PC-9 (cell line): ENCODE results near the gene HLA-C. TPM values are rescaled to one million over a fixed set of nuclear protein-coding genes. Genes with fewer than 3 reads are reported as not detected.
"Not testable (repeated sequence)": the region's sequence is repeated elsewhere in the genome, so short reads cannot be mapped to it uniquely, and the experiment has no call there.

Experiments
- BruUV-seq: library from RNA; stranded (reverse); fragments of 400-500 nt; replicated peaks from 2 replicates; lab custom pipeline; 2021; lab: Mats Ljungman, UMichigan
- CTCF ChIA-PET: fragments of 300-600 bp; sonication (Branson Sonifier 250); formaldehyde crosslinking; loops from one replicate; lab custom pipeline; 2022; ENCODE audit warnings: antibody characterized with exemption; lab: Charles Lee
- POLR2A ChIA-PET: fragments of 300-600 bp; sonication (Branson Sonifier 250); formaldehyde crosslinking; loops from one replicate; lab custom pipeline; 2022; ENCODE audit warnings: antibody characterized with exemption; ENCODE audit not compliant: unreplicated experiment; lab: Charles Lee
- DNase-seq, 2 experiments: peaks; one replicate each; pipeline versions ENCODE4 v3.0.0 to v3.0.0-alpha.2; 2015 to 2022; ENCODE audit warnings: mixed read lengths in 1 of 2
- H2AFZ ChIP-seq: fragments of 200-600 bp; sonication (generic); 2 replicates; pipeline ENCODE4 v1.8.1; 2017; ENCODE audit warnings: antibody characterized with exemption
- H3F3A ChIP-seq: fragments of 200-600 bp; sonication (generic); 2 replicates; pipeline ENCODE4 v1.8.1; 2017; ENCODE audit warnings: antibody characterized with exemption, mild to moderate bottlenecking, low read depth; ENCODE audit not compliant: insufficient read depth
- H3K27ac ChIP-seq: fragments of 200-600 bp; sonication (generic); 2 replicates; pipeline ENCODE4 v1.6.1; 2016; ENCODE audit warnings: mixed run types
- H3K27me3 ChIP-seq: fragments of 200-600 bp; sonication (generic); 2 replicates; pipeline ENCODE4 v1.6.1; 2016; ENCODE audit warnings: low read depth, mixed run types; ENCODE audit not compliant: insufficient read depth
- H3K36me3 ChIP-seq: fragments of 200-600 bp; sonication (generic); 2 replicates; pipeline ENCODE4 v1.6.1; 2016; ENCODE audit warnings: low read depth, mixed run types
- H3K4me1 ChIP-seq: fragments of 200-600 bp; sonication (generic); replicated peaks from 2 replicates; pipeline ENCODE4 v1.6.1; 2016; ENCODE audit warnings: mixed run types; ENCODE audit not compliant: insufficient read depth
- H3K4me2 ChIP-seq: fragments of 200-600 bp; sonication (generic); 2 replicates; pipeline ENCODE4 v1.6.1; 2017; ENCODE audit warnings: mixed run types
- H3K4me3 ChIP-seq: fragments of 200-600 bp; sonication (generic); 2 replicates; pipeline ENCODE4 v1.6.1; 2016; ENCODE audit warnings: mixed run types
- H3K79me2 ChIP-seq: fragments of 200-600 bp; sonication (generic); 2 replicates; pipeline ENCODE4 v1.6.1; 2017; ENCODE audit warnings: low read depth, mixed run types
- H3K9me2 ChIP-seq: fragments of 200-600 bp; sonication (generic); 2 replicates; pipeline ENCODE4 v1.8.1; 2017; ENCODE audit warnings: mild to moderate bottlenecking; ENCODE audit not compliant: insufficient read depth
- H3K9me3 ChIP-seq: fragments of 200-600 bp; sonication (generic); 2 replicates; pipeline ENCODE4 v1.8.1; 2016; ENCODE audit warnings: low read depth; ENCODE audit not compliant: insufficient read depth
- H4K20me1 ChIP-seq: fragments of 200-600 bp; sonication (generic); 2 replicates; pipeline ENCODE4 v1.8.1; 2017; ENCODE audit not compliant: insufficient read depth
- CTCF ChIP-seq: fragments of 200-600 bp; sonication (generic); conservative IDR thresholded peaks from 2 replicates; pipeline ENCODE4 v1.6.1; 2017; ENCODE audit warnings: mixed run types, antibody characterized with exemption, mild to moderate bottlenecking, moderate library complexity
- EZH2 ChIP-seq: fragments of 200-600 bp; sonication (generic); IDR thresholded peaks from 2 replicates; pipeline ENCODE4 v1.8.0; 2017; ENCODE audit warnings: antibody characterized with exemption, low read depth
- intact Hi-C: fragments of 100-400 bp; cut with micrococcal nuclease; formaldehyde crosslinking; loops from one replicate; pipeline ENCODE4 v1.10.0; 2022; ENCODE audit not compliant: unreplicated experiment
- total RNA-seq: library from RNA; stranded (reverse); gene quantifications from 2 replicates; pipeline ENCODE4 v1.2.3, GENCODE V29; 2021

The HLA-C gene
- total RNA-seq, 1 experiment from 2014 or later, result 305 TPM

GRCh38 chr6:31239854-31240253 lies 32.0 kb downstream of the HLA-C start:
- ChIA-PET POLR2A (no interaction called here), CTCF (no interaction called here)
- no peaks in the 10 kb centered on the region for H3K9me2 ChIP-seq
- DNase-seq, result no peak
- no peaks in the 10 kb centered on the region for H3K9me3 ChIP-seq
- no peak overlapping the region for H3K4me3 ChIP-seq
- H3K27ac ChIP-seq, result no peak overlapping the region
- H3K36me3 ChIP-seq, result no peaks in the 10 kb centered on the region
- no peak overlapping the region for H2AFZ ChIP-seq
- no peaks in the 10 kb centered on the region for H3K79me2 ChIP-seq
- no peaks in the 10 kb centered on the region for H3K4me1 ChIP-seq
- no peak for TF ChIP-seq CTCF
- TF ChIP-seq EZH2, result no peak
- intact Hi-C loops, result no loop called here
- no peaks in the 10 kb centered on the region for H4K20me1 ChIP-seq
- H3K4me2 ChIP-seq, result no peak overlapping the region
- H3F3A ChIP-seq, result no peaks in the 10 kb centered on the region
- no peaks in the 10 kb centered on the region for H3K27me3 ChIP-seq
- BruUV-seq, result no TSS peak

- H3K4me3 ChIP-seq, H4K20me1 ChIP-seq, H3K79me2 ChIP-seq, H2AFZ ChIP-seq, H3K4me1 ChIP-seq, intact Hi-C loops, H3K4me2 ChIP-seq, H3K27ac ChIP-seq, H3K9me2 ChIP-seq, H3F3A ChIP-seq, BruUV-seq, DNase-seq, POLR2A ChIA-PET, H3K27me3 ChIP-seq, H3K9me3 ChIP-seq, H3K36me3 ChIP-seq: not testable (repeated sequence)
- CTCF ChIA-PET, result interaction anchor here (0.5 kb wide), 1 partner anchor 23 kb away, joined by 3 read pairs; no protein-coding TSS in a partner anchor
These were observed 37.8 kb downstream of the HLA-C start for GRCh38 chr6:31234101-31234500.

GRCh38 chr6:31228476-31228875 lies 43.4 kb downstream of the HLA-C start:
- Histone ChIP-seq H3K9me2 (no peaks in the 10 kb centered on the region), H3K4me1 (peaks cover 6% of the 10 kb centered on the region), H2AFZ (no peak overlapping the region), H3F3A (no peaks in the 10 kb centered on the region), H3K4me2 (no peak overlapping the region), H3K27me3 (no peaks in the 10 kb centered on the region), H3K79me2 (no peaks in the 10 kb centered on the region), H3K36me3 (no peaks in the 10 kb centered on the region), H3K4me3 (no peak overlapping the region), H3K27ac (no peak overlapping the region), H3K9me3 (no peaks in the 10 kb centered on the region), H4K20me1 (no peaks in the 10 kb centered on the region)
- TF ChIP-seq CTCF (no peak), EZH2 (no peak)
- DNase-seq, result no peak
- no TSS peak for BruUV-seq
- intact Hi-C loops, result no loop called here
- POLR2A ChIA-PET, result no interaction called here
- CTCF ChIA-PET, result no interaction called here

- H3K27ac ChIP-seq, result no peak overlapping the region
- CTCF ChIA-PET, result no interaction called here
- H3K79me2 ChIP-seq, result no peaks in the 10 kb centered on the region
- H3K27me3 ChIP-seq, result no peaks in the 10 kb centered on the region
- H4K20me1 ChIP-seq, result no peaks in the 10 kb centered on the region
- H2AFZ ChIP-seq, result no peak overlapping the region
- H3K9me3 ChIP-seq, result no peaks in the 10 kb centered on the region
- TF ChIP-seq EZH2 (no peak), CTCF (no peak)
- H3K36me3 ChIP-seq, result no peaks in the 10 kb centered on the region
- H3K4me1 ChIP-seq, result no peaks in the 10 kb centered on the region; the same call in none of the 2 replicates
- H3K4me3 ChIP-seq, result no peak overlapping the region
- POLR2A ChIA-PET, result no interaction called here
- no peaks in the 10 kb centered on the region for H3K9me2 ChIP-seq
- H3K4me2 ChIP-seq, result no peak overlapping the region
- intact Hi-C loops, result no loop called here
- DNase-seq, result no peak
- H3F3A ChIP-seq, result no peaks in the 10 kb centered on the region
- no TSS peak for BruUV-seq
These were observed 44.7 kb downstream of the HLA-C start for GRCh38 chr6:31227143-31227542.
